ENCODE data around the gene CARMIL1.

CARMIL1 gene

GRCh38 chr6:25655723-25656122 is 376.5 kb downstream of the CARMIL1 start:
- H3K27me3 ChIP-seq (ENCODE audit: control insufficient read depth in 1 of 2, insufficient read depth in 2 of 2, low read length in 2 of 2), result peaks cover 4 to 8% of the 10 kb centered on the region in 2 donors
- no peak overlapping the region for H3K4me3 ChIP-seq (ENCODE audit: low read depth in 1 of 2, low read length in 2 of 2)

GRCh38 chr6:25659633-25660368 is 380.6 kb downstream of the CARMIL1 start:
- H3K27me3 ChIP-seq (ENCODE audit: control insufficient read depth in 1 of 2, insufficient read depth in 2 of 2, low read length in 2 of 2), result no peaks in the 10 kb centered on the region
- no peak overlapping the region for H3K9ac ChIP-seq (ENCODE audit: low read length)
- H3K9me3 ChIP-seq (ENCODE audit: low read length), result no peaks in the 10 kb centered on the region
- H3K4me1 ChIP-seq (ENCODE audit: insufficient read depth, low read length), result no peaks in the 10 kb centered on the region
- no peak overlapping the region for H3K27ac ChIP-seq (ENCODE audit: low read depth, low read length)
- no peaks in the 10 kb centered on the region for H3K36me3 ChIP-seq (ENCODE audit: insufficient read depth, low read length)
- no peak overlapping the region for H3K4me3 ChIP-seq (ENCODE audit: low read depth in 1 of 2, low read length in 2 of 2)

More at GRCh38 chr6:25655723-25656122, 376.5 kb downstream of the CARMIL1 start:
- H3K27ac ChIP-seq (ENCODE audit: low read depth, low read length), result no peak overlapping the region
- H3K4me1 ChIP-seq (ENCODE audit: insufficient read depth, low read length), result no peaks in the 10 kb centered on the region
- H3K9me3 ChIP-seq (ENCODE audit: low read length), result no peaks in the 10 kb centered on the region
- H3K36me3 ChIP-seq (ENCODE audit: insufficient read depth, low read length), result no peaks in the 10 kb centered on the region
- H3K9ac ChIP-seq (ENCODE audit: low read length), result no peak overlapping the region

- Histone ChIP-seq H3K4me1 (ENCODE audit: insufficient read depth, low read length) (no peaks in the 10 kb centered on the region), H3K36me3 (ENCODE audit: insufficient read depth, low read length) (no peaks in the 10 kb centered on the region), H3K9me3 (ENCODE audit: low read length) (no peaks in the 10 kb centered on the region), H3K4me3 (ENCODE audit: low read depth in 1 of 2, low read length in 2 of 2) (no peak overlapping the region), H3K27me3 (ENCODE audit: control insufficient read depth in 1 of 2, insufficient read depth in 2 of 2, low read length in 2 of 2) (no peaks in the 10 kb centered on the region), H3K27ac (ENCODE audit: low read depth, low read length) (no peak overlapping the region), H3K9ac (ENCODE audit: low read length) (no peak overlapping the region)
Measured at GRCh38 chr6:25660512-25660911, 381.3 kb downstream of the CARMIL1 start.

GRCh38 chr6:25661129-25661779 is 382.1 kb downstream of the CARMIL1 start:
- Histone ChIP-seq H3K36me3 (ENCODE audit: insufficient read depth, low read length) (no peaks in the 10 kb centered on the region), H3K9me3 (ENCODE audit: low read length) (no peaks in the 10 kb centered on the region), H3K4me3 (ENCODE audit: low read depth in 1 of 2, low read length in 2 of 2) (no peak overlapping the region), H3K27ac (ENCODE audit: low read depth, low read length) (no peak overlapping the region), H3K27me3 (ENCODE audit: control insufficient read depth in 1 of 2, insufficient read depth in 2 of 2, low read length in 2 of 2) (no peaks in the 10 kb centered on the region), H3K4me1 (ENCODE audit: insufficient read depth, low read length) (no peaks in the 10 kb centered on the region), H3K9ac (ENCODE audit: low read length) (no peak overlapping the region)

GRCh38 chr6:25665455-25665854 is 386.3 kb downstream of the CARMIL1 start:
- no peak overlapping the region for H3K27ac ChIP-seq (ENCODE audit: low read depth, low read length)

GRCh38 chr6:25669413-25669812 is 390.2 kb downstream of the CARMIL1 start:
- no peaks in the 10 kb centered on the region for H3K9me3 ChIP-seq (ENCODE audit: low read length)

More at GRCh38 chr6:25665455-25665854, 386.3 kb downstream of the CARMIL1 start:
- no peaks in the 10 kb centered on the region for H3K27me3 ChIP-seq (ENCODE audit: control insufficient read depth in 1 of 2, insufficient read depth in 2 of 2, low read length in 2 of 2)
- no peaks in the 10 kb centered on the region for H3K9me3 ChIP-seq (ENCODE audit: low read length)
- H3K4me1 ChIP-seq (ENCODE audit: insufficient read depth, low read length), result no peaks in the 10 kb centered on the region
- no peaks in the 10 kb centered on the region for H3K36me3 ChIP-seq (ENCODE audit: insufficient read depth, low read length)
- no peak overlapping the region for H3K4me3 ChIP-seq (ENCODE audit: low read depth in 1 of 2, low read length in 2 of 2)
- H3K9ac ChIP-seq (ENCODE audit: low read length), result no peak overlapping the region

More at GRCh38 chr6:25669413-25669812, 390.2 kb downstream of the CARMIL1 start:
- Histone ChIP-seq H3K4me1 (ENCODE audit: insufficient read depth, low read length) (no peaks in the 10 kb centered on the region), H3K27ac (ENCODE audit: low read depth, low read length) (no peak overlapping the region), H3K4me3 (ENCODE audit: low read depth in 1 of 2, low read length in 2 of 2) (no peak overlapping the region), H3K27me3 (ENCODE audit: control insufficient read depth in 1 of 2, insufficient read depth in 2 of 2, low read length in 2 of 2) (no peaks in the 10 kb centered on the region), H3K36me3 (ENCODE audit: insufficient read depth, low read length) (no peaks in the 10 kb centered on the region), H3K9ac (ENCODE audit: low read length) (no peak overlapping the region)
